Measurements from ENCODE around the gene SHROOM4.

SHROOM4 gene

DNA sequence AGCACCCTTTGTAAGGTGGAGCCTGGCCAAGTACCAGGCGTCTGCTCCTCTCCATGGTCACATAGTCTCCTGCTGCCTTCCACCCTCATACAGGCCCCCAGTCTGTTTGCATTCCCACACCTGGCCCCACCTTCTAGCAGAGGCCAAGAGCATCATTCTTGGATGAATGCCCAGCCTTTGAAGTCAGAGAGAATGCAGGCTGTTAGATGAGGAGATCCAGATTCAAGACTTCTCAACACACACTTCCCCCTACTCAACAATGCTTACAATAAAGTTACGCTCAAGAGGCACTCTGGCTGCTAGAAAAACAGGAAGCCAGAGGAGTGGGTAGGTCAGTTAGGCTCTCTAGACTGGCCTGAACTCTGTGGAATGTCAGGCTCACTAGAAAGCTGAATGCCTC, 43.3 kb downstream of the SHROOM4 start:
- TF ChIP-seq FOXP2 (optimal IDR thresholded peaks at IDR 0.05; ENCODE audit: borderline replicate concordance, extremely low read depth, extremely low read length, insufficient read depth) (no peak), TAF1 (IDR thresholded peaks at IDR 0.05; ENCODE audit: borderline replicate concordance, insufficient read depth, low read length) (no peak), POLR2AphosphoS5 (IDR thresholded peaks at IDR 0.05; ENCODE audit: low read depth, low read length) (no peak), SIN3A (IDR thresholded peaks at IDR 0.05; ENCODE audit: borderline replicate concordance, insufficient read depth, low read length) (no peak)
- TF ChIP-seq, protein P1, sequence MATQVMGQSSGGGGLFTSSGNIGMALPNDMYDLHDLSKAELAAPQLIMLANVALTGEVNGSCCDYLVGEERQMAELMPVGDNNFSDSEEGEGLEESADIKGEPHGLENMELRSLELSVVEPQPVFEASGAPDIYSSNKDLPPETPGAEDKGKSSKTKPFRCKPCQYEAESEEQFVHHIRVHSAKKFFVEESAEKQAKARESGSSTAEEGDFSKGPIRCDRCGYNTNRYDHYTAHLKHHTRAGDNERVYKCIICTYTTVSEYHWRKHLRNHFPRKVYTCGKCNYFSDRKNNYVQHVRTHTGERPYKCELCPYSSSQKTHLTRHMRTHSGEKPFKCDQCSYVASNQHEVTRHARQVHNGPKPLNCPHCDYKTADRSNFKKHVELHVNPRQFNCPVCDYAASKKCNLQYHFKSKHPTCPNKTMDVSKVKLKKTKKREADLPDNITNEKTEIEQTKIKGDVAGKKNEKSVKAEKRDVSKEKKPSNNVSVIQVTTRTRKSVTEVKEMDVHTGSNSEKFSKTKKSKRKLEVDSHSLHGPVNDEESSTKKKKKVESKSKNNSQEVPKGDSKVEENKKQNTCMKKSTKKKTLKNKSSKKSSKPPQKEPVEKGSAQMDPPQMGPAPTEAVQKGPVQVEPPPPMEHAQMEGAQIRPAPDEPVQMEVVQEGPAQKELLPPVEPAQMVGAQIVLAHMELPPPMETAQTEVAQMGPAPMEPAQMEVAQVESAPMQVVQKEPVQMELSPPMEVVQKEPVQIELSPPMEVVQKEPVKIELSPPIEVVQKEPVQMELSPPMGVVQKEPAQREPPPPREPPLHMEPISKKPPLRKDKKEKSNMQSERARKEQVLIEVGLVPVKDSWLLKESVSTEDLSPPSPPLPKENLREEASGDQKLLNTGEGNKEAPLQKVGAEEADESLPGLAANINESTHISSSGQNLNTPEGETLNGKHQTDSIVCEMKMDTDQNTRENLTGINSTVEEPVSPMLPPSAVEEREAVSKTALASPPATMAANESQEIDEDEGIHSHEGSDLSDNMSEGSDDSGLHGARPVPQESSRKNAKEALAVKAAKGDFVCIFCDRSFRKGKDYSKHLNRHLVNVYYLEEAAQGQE (IDR thresholded peaks at IDR 0.05; ENCODE audit: insufficient read depth in 1 of 2, low read depth in 2 of 2, low read length in 2 of 2): no peak

DNA sequence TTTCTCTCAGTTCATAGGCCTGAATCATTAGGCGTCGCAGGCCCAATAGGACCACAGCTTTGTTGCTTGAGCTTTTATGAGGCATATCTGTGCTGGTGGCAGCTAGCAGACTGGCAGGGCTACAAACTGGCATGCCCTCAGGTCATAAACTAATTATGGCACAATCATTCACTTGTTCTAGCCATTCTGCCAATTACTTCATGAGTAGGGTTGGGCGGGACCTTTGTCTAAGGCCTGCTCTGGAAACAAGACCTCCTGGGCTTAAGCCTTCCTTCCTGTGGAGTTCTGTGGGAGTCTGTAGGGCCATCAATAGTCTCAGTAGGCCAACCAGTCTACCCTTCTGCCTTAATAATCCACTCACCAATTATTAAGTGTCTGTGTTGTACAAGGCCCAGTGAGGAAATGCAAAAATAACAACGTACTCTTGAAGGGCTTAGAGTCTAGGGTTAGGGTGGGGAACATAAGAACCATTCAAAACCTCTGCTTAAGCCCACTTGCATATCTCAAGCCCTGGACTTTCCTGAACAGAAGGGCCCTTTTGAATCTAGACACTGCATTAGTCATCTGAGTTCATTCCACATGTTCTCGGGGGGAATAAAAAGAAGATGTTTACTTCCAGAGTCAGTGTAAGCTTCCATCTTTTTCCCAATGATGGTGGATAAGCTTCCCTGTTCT, 44.5 kb downstream of the SHROOM4 start:
- TF ChIP-seq FOXP2 (optimal IDR thresholded peaks at IDR 0.05; ENCODE audit: borderline replicate concordance, extremely low read depth, extremely low read length, insufficient read depth) (no peak), SIN3A (IDR thresholded peaks at IDR 0.05; ENCODE audit: borderline replicate concordance, insufficient read depth, low read length) (no peak), POLR2AphosphoS5 (IDR thresholded peaks at IDR 0.05; ENCODE audit: low read depth, low read length) (no peak), TAF1 (IDR thresholded peaks at IDR 0.05; ENCODE audit: borderline replicate concordance, insufficient read depth, low read length) (no peak)
- TF ChIP-seq, protein P1 (IDR thresholded peaks at IDR 0.05; ENCODE audit: insufficient read depth in 1 of 2, low read depth in 2 of 2, low read length in 2 of 2): no peak

DNA sequence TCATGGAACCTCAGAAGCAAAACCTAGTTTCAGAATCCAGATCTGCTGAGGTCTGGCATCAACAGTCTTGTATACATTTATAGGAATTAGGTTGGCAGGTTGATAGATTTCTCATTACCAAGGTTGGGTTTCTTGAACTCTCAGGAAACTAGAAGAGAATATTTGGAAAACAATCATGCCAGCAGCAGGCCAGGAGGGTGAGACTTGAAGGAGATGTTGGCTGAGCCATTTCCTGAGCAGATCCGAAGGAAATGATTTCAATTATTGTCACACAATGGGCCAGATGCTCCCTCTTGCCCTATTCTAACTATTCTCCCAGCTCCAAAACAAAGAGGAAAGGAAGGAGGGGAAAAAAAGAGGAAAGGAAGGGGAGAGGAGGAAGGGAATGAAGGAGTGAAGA, 45.2 kb downstream of the SHROOM4 start:
- TF ChIP-seq, protein P1 (IDR thresholded peaks at IDR 0.05; ENCODE audit: insufficient read depth in 1 of 2, low read depth in 2 of 2, low read length in 2 of 2): no peak

DNA sequence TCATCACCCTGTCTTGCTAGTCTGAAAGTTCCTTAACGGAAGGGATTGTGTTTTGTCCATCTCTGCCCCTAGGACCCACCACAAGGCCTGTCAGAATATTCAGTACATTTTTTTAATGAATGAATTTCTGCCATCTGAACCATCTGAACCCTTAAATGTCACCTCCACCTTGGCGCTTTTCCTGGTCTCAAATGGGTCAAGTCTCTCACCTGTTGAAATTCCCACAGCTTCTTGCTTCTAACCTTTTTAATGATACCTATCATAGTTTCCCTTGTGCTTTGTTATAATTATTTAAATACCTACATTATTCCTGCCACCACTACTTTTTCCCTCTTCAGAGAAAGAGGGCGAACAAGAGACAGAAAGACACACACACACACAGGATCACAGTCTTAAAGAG, 48.0 kb downstream of the SHROOM4 start:
- TF ChIP-seq POLR2AphosphoS5 (IDR thresholded peaks at IDR 0.05; ENCODE audit: low read depth, low read length) (no peak), SIN3A (IDR thresholded peaks at IDR 0.05; ENCODE audit: borderline replicate concordance, insufficient read depth, low read length) (no peak), TAF1 (IDR thresholded peaks at IDR 0.05; ENCODE audit: borderline replicate concordance, insufficient read depth, low read length) (no peak), FOXP2 (optimal IDR thresholded peaks at IDR 0.05; ENCODE audit: borderline replicate concordance, extremely low read depth, extremely low read length, insufficient read depth) (no peak)
- TF ChIP-seq, protein P1 (IDR thresholded peaks at IDR 0.05; ENCODE audit: insufficient read depth in 1 of 2, low read depth in 2 of 2, low read length in 2 of 2): no peak

DNA sequence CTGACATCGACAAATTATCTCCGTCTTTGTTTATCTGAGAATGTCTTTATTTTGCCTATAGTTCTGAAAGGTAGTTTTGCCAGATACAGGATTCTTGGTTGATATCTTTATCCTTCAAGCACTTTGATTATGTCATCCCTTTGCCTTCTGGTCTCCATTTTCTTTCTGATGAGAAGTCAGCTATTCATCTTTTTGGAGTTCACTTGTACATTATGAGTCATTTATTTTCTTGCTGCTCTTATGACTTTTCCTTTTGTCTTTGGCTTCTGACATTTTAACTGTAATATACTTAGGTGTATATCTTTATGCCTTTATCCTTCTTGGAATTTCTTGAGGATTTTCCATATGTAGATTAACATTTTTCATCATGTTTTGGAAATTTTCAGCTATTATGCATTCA, 51.4 kb downstream of the SHROOM4 start:
- TF ChIP-seq FOXP2 (optimal IDR thresholded peaks at IDR 0.05; ENCODE audit: borderline replicate concordance, extremely low read depth, extremely low read length, insufficient read depth): no peak
- TF ChIP-seq TAF1 (IDR thresholded peaks at IDR 0.05; ENCODE audit: borderline replicate concordance, insufficient read depth, low read length): no peak
- TF ChIP-seq SIN3A (IDR thresholded peaks at IDR 0.05; ENCODE audit: borderline replicate concordance, insufficient read depth, low read length): no peak
- TF ChIP-seq POLR2AphosphoS5 (IDR thresholded peaks at IDR 0.05; ENCODE audit: low read depth, low read length): no peak
- TF ChIP-seq, protein P1 (IDR thresholded peaks at IDR 0.05; ENCODE audit: insufficient read depth in 1 of 2, low read depth in 2 of 2, low read length in 2 of 2): no peak
